Activated naive CD4-positive, alpha-beta T cell (primary cell): ENCODE data around the gene CD47.

Experiments
- DNase-seq, 4 experiments: peaks; one replicate each; lab custom pipeline; 2025; lab: John Stamatoyannopoulos, UW

The CD47 gene

DNA sequence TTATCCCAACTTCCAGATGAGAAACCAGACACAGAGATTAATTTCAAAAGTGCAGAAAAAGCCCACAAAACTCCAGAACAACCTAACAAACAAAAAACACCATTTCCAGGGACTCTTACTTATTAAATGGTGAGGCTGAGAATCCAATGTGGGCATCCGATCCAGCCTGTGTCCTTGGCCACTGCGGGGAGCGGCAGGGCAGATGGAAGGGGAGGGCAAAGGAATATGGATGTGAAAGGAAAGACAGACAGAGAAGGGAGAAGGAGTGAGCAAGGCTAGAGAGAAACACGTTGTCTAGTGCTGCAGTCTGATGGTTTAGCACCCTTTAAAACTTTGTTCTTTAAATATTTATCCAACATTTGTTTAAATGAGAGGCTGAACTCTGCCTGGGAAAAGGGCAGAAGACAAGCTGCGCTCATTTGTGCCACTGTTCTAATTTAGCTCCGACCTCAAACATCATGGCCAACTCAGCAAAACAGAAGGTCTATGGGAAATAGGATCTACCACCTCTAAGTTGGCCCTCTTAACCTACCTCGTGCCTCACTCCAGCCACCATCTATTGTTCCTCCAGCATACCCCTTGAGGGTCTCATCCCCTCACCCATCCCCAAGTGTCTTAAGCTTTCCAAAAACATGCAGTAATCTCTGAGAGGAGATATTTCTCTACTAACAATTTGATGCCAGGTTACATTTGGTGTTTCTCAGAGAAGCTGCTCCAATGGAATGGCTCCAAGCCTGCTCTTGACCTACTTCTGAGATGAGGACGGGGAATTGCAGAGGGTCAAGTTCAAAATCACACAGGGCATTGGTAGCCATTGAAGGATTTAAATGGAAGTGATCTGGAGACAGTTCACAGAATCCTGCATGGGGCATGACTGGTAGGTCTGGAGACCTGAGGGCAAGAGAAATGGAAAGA is 77.4 kb downstream of the CD47 start:
- DNase-seq: no peak

DNA sequence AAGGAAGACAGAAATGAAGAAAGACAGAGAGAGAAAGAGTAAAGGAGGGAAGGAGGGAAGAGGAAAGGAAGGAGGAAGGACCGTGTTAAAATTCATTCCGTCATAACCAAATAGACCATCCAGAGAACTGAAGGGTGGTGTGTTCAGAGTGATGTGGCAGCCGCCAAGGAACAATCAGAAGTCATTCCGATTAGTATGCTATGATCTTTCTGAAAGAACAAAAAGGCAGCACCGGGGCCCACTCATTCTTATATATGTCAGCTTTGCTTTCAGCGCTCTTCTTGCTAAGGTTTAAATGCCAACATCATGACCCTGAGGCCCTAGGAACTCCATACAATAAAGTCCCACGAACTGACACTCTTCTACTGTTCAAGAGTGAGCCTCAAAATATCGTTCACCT is 78.5 kb downstream of the CD47 start:
- DNase-seq: no peak

DNA sequence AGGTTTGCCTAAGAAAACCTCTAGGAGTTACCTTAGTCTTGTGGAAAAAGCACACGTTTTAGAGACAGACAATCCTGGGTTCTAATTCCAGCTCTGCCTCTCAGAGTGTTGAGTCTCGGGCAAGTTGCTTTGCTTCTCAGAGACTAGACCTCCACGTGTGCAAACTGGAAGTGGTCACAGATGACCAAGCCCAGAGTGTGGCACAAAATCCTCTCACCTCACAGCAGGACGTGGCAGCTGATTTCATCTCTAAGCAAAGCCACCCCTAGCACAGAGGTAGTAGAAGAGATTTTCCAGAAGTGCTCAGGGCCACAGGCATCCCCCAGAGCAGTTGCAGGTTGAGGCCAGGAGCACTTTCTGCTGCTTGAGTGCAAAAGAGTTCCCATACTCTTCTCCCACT is 79.2 kb downstream of the CD47 start:
- no peak for DNase-seq

DNA sequence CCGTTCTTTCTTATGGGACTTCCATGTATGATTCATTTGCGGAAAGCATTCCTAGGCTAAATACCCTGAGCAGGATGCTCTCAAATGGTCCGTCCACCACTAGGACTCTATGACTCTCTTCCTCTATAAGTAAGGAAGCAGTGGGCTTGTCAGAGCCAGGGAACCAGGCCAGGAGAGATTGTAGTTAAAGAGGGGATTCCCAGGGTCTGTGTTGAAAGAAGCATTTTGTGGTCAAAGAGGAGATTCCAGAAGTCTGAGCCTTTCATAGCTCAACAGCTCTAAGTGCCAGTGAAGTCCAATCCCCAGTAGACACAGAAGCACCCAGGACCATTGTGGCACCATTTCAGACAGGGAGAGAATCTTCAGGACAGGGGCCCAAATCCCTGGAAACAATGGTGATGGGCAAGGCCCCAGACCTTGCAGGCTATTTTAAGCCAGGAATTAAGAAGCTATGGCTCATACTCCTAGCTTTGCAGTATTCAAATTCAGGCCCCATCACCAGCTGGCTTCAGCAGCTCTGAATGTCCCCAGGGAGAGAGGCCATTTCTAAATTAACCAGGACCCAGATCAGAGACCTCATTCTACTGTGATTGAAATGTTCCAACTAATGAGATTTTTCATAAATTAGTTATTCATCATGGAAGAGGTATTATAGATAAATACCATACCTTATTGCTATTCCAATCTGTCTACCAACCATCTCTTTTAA is 81.7 kb downstream of the CD47 start:
- DNase-seq: no peak

DNA sequence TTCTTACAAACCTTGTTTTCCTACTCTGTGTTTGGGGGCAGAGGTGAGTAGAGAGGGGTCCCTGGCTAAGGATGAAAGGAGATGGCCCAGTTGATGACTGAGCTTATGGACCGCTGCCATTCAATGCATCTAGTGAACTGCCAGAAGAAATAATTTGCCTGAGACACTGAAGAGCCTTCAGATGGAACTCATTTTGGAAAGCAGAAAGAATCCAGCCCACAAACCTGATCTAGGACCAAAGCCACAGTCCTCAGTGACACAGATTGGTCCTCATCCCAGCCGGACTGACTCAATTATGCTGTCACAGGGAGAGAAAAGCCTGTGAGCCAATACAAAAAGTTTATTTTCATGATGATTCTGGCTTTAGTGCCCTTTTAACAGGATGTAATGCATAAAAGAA is 82.7 kb downstream of the CD47 start:
- DNase-seq: no peak

DNA sequence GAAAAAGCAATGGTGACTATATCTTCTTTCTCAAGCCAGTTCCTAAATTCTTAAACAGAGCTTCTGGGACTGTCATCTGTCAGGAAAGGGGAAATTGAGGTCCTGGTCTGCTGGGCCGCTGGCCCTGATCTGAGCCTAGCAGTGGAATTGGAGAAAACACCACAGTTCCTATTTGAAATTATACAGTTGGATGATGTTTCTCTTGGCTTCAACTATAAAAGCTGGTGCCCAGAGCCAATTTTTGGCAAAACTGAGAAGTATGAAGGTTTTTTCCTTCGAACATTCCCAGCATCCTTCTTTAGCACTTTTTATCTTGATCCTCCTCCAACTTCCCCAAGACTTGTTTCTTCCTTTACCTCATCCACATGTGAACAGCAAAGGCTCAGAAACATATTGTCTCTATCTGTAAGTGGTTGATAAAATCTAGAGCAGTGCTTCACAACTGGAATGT is 83.9 kb downstream of the CD47 start:
- DNase-seq: no peak

DNA sequence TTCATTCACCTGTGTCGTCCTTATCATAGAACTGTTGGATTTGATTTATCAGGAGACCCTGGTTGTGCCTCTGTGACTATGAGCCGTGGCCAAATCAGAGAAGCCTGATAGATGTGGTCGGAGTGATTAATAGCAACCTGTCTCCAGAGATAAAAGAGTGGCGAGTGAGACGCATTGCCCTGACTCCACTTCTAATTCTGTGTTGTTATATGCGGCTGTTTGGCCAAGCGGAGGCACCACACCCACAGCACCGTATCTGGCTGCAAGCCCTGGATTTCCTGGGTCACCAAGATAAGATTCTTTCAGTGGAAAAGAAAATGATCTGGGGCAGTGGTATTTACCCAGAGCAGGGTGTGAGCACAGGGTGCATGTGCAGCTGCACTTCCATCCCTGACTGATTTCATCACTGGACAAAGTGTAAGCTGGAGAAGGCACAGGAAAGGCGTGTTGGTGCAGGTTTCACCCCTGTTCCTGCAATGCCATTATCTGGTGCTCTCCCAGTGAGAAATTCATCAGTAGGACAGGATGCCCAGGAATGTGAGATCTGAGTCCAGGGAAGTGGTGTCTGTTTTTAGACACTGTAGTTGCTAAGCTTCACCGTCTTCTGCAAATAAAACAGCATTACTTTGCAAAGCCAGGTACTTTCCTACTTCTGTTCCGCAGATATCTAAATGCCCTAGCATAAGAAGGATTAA is 84.6 kb downstream of the CD47 start:
- no peak for DNase-seq

DNA sequence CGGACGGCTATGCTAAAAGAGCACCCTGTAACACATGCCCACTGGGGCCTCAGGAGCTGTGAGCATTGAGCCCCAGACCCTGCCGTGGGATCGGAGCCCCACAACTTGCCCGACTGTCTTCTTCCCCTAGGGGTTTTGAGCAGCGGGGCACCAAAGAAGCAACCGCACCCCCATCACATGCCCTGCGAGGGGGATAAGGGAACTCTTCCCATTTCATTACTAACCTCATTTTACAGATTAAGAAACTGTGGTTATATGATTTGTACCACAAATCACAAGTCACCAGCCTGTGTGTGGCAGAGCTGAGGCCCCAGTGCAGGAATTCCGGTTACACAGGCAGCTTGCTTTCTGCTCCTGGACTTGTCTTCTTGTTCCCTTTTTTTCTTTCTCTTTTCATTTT is 86.2 kb downstream of the CD47 start:
- no peak for DNase-seq

DNA sequence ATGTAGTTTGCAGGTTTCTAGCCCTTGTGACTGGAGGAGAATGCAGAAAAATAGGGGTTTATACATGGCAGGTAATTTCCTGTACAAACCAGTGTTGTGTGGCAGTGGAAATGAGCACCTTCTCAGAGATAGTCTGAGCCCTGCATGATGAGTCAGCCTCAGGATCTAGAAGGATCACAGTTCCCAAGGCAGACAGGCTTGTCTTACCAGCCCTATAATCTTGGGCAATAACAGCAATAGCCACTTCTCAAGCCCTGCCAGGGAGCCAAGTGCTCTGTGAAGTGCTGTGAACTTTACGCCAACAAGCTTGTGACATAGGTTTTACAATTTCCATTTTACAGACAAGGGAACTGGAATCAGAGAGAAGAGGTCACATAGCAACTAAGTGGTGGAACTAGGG is 89.4 kb downstream of the CD47 start:
- no peak for DNase-seq

DNA sequence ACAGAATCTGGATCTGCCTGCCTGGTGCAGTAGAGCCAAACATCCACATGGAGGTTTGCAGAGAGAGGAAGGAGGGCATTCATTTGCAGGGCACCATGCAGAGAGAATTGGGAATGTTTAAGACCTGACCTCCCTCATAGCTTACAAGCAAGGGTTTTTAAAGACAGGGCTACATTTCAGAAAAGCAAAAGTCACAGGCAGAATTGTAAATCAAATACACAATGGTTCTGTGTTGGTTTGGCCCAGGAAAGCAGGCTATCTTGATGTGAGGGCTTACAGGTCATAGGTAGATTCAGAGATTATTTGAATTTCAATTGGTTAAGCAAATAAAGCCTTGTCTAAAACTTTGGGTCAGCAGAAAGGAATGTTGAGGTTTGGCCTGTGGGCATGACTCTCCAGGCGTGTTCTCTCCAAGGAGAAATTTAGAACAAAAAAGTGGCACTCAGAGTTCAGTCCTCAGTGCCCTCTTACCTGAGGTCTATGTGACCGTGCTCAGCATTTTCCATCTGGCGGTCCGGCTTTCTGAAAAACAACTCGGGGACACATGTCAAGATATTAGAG is 91.5 kb downstream of the CD47 start:
- DNase-seq: no peak

DNA sequence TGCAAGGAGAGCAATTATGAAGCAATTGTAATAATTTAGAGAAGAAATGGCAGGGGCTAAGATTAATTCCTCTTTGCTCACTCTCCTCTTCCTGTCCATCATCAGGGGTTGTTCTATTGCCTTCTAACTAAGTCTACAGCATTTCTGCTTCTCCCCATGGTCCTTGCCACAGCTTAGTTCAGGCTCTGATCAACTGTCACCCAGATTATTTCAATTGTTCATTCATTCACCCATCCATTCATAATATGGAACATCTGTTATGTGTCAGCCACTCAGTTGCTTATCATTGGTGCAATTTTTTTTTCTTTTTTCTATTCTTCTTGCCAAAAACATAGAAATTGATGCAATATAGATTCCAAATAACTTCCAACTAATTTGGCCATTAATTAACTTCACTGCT is 93.2 kb downstream of the CD47 start:
- no peak for DNase-seq

DNA sequence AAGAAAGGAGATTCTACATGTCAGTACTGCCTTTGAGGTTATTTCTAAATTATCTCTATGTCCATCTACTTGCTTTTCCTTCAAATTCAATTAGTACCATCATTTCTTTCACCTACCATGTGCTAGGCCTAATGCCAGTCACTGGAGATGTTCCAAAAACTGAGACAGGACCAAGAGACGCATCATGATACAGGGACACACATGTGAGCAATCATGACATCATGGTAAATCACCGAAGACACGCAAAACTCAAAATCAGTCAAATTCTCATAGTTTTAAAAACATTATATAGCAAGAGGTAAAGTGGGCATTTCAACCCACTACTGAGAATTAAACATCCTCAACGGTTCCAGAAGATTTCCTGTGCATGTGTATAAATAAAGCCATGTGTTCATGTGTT is 95.0 kb downstream of the CD47 start:
- no peak for DNase-seq

DNA sequence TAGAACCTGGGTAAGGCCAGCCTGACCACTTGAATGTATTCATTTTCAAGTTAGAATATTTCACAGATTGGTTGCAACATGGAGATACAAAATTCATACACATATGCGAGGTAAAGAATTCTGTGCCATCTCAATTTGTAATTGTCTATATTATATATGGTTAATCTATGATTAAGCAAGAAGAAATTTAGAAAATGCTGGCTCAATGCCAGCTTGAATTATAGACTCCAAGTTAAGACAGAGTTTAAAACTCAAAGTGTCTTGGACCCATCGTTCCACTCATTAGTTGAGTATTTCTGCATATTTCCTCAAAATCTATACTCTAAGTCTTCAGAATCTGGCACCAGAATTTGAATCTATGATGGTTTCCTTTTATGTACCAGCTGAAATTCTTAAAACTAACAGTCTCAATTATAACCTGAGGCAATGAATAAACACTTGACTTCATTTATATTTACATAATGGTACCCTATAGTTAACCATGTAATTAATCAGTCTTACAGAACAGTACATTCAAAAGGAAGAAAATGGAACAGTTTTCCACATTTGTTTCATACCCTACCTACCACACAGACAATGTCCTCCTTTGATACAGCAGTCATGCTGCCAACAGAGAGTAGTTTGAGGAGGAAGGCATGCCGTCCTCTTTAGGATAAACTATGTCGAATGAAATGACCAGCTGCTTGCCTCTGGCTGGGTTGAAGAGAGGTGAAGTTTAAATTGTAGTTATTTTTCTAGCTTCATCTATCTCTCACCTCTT is 95.7 kb downstream of the CD47 start:
- DNase-seq: no peak

DNA sequence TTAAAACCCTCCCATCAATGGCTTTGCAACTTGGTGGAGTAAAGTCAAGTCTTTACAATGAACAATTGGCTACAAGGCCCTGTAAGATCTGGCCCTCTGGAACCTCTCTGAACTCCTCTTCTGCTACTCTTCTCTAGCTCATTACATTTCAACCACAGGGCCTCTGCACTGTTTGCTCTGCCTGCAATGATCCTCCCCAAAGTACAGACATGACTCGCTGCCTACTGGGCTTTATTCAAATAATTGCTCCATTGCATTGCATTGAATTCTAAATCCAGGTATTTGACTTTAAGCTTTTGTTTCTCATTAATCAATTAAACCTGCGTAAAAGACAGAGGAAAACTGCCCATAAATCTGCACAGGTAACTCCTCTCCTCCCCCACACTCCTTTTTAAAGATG is 96.7 kb downstream of the CD47 start:
- DNase-seq: no peak

DNA sequence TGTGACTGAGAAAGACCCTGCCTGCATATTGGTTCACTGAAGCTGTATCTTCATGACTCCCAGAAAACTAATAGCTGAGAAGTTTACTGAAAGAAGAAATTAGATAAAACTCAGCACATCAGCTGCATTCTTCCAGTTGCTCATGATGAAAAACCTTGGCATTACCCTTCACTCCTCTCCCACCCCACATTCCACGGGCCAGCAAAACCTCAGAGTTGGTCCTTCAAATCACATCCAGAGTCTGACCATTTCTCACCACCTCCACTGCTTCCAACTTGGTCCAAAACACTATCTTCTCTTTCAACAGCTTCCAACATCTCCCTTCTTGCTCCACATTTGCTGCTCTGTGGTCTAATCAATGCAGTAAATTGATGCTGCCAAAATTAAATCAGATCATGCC is 97.1 kb downstream of the CD47 start:
- no peak for DNase-seq
